ENCODE data around the gene A2ML1. TPM values are rescaled to one million over a fixed set of nuclear protein-coding genes. Genes with fewer than 3 reads are reported as not detected.
"Not testable (repeated sequence)": the region's sequence is repeated elsewhere in the genome, so short reads cannot be mapped to it uniquely, and the experiment has no call there.

The A2ML1 gene
- total RNA-seq, 2 donors from 2014 or later: not detected

GRCh38 chr12:8796831-8797626 is 25.4 kb upstream of the A2ML1 start:
- Histone ChIP-seq H3K4me1 (no peaks in the 10 kb centered on the region), H3K4me3 (no peak overlapping the region), H3K9me3 (no peaks in the 10 kb centered on the region), H3K27ac (no peak overlapping the region), H3K27me3 (no peaks in the 10 kb centered on the region), H3K36me3 (replicated peaks in 1 of 2; ENCODE audit: insufficient read depth in 1 of 2, low read depth in 2 of 2) (no peaks in the 10 kb centered on the region)
- TF ChIP-seq CTCF (IDR thresholded peaks at IDR 0.05) (no peak), POLR2A (IDR thresholded peaks at IDR 0.05) (no peak)
- WGBS, 2 donors: 56 to 73% methylated on average over 4 to 5 of the region's 5 CpGs
- no peak for DNase-seq
- ATAC-seq: no peak
- intact Hi-C loops (cut with DNase I): no loop called here

- DNase-seq; ATAC-seq; H3K9me3 ChIP-seq; intact Hi-C loops (cut with DNase I); H3K36me3 ChIP-seq (replicated peaks in 1 of 2; ENCODE audit: insufficient read depth in 1 of 2, low read depth in 2 of 2); H3K4me1 ChIP-seq; H3K27me3 ChIP-seq; H3K4me3 ChIP-seq; H3K27ac ChIP-seq: not testable (repeated sequence)
- 83 to 89% methylated on average over 3 of the region's 3 CpGs for WGBS, 2 donors
Observed at GRCh38 chr12:8801213-8801612, 21.2 kb upstream of the A2ML1 start.

- H3K27me3 ChIP-seq; H3K9me3 ChIP-seq; DNase-seq; H3K36me3 ChIP-seq (replicated peaks in 1 of 2; ENCODE audit: insufficient read depth in 1 of 2, low read depth in 2 of 2); H3K4me1 ChIP-seq; H3K4me3 ChIP-seq; intact Hi-C loops (cut with DNase I); ATAC-seq; H3K27ac ChIP-seq: not testable (repeated sequence)
- 49 to 58% methylated on average over 3 of the region's 3 CpGs for WGBS, 2 donors
Observed at GRCh38 chr12:8804833-8805232, 17.6 kb upstream of the A2ML1 start.

GRCh38 chr12:8805487-8805886 is 16.9 kb upstream of the A2ML1 start:
- H3K9me3 ChIP-seq; H3K4me1 ChIP-seq; H3K36me3 ChIP-seq (replicated peaks in 1 of 2; ENCODE audit: insufficient read depth in 1 of 2, low read depth in 2 of 2); ATAC-seq; intact Hi-C loops (cut with DNase I); H3K27ac ChIP-seq; H3K27me3 ChIP-seq; H3K4me3 ChIP-seq; DNase-seq: not testable (repeated sequence)
- WGBS, 2 donors: 52% methylated on average over 11 of the region's 11 CpGs

GRCh38 chr12:8807084-8807483 is 15.3 kb upstream of the A2ML1 start:
- H3K27me3 ChIP-seq; ATAC-seq; H3K4me3 ChIP-seq; H3K4me1 ChIP-seq; DNase-seq; H3K9me3 ChIP-seq; H3K27ac ChIP-seq; H3K36me3 ChIP-seq (replicated peaks in 1 of 2; ENCODE audit: insufficient read depth in 1 of 2, low read depth in 2 of 2); intact Hi-C loops (cut with DNase I): not testable (repeated sequence)
- 86 to 87% methylated on average over 8 to 11 of the region's 11 CpGs for WGBS, 2 donors

- ATAC-seq; intact Hi-C loops (cut with DNase I): not testable (repeated sequence)
Observed at GRCh38 chr12:8810112-8810511, 12.3 kb upstream of the A2ML1 start.

GRCh38 chr12:8813572-8814357 is 8.7 kb upstream of the A2ML1 start:
- H3K27me3 ChIP-seq: no peaks in the 10 kb centered on the region
- no peak overlapping the region for H3K4me3 ChIP-seq
- no peaks in the 10 kb centered on the region for H3K9me3 ChIP-seq
- ATAC-seq: no peak
- H3K4me1 ChIP-seq: no peaks in the 10 kb centered on the region
- 70 to 72% methylated on average over 4 to 5 of the region's 5 CpGs for WGBS, 2 donors
- DNase-seq: no peak
- intact Hi-C loops (cut with DNase I): no loop called here
- no peaks in the 10 kb centered on the region for H3K36me3 ChIP-seq (replicated peaks in 1 of 2; ENCODE audit: insufficient read depth in 1 of 2, low read depth in 2 of 2)
- TF ChIP-seq POLR2A (IDR thresholded peaks at IDR 0.05) (no peak), CTCF (IDR thresholded peaks at IDR 0.05) (no peak)
- H3K27ac ChIP-seq: no peak overlapping the region

More at GRCh38 chr12:8810112-8810511, 12.3 kb upstream of the A2ML1 start:
- not testable (repeated sequence) for H3K4me3 ChIP-seq; DNase-seq; H3K36me3 ChIP-seq (replicated peaks in 1 of 2; ENCODE audit: insufficient read depth in 1 of 2, low read depth in 2 of 2); H3K27me3 ChIP-seq; H3K27ac ChIP-seq; H3K9me3 ChIP-seq; H3K4me1 ChIP-seq
- WGBS, 2 donors: 74 to 75% methylated on average over 7 of the region's 7 CpGs

Data from body of pancreas (tissue), 4 donors.